Vagina (tissue), 2 donors: ENCODE data around the gene SMAD6. TPM values are rescaled to one million over a fixed set of nuclear protein-coding genes. Genes with fewer than 3 reads are reported as not detected.
"Not testable (repeated sequence)": the region's sequence is repeated elsewhere in the genome, so short reads cannot be mapped to it uniquely, and the experiment has no call there.

ENCODE experiments used
- DNase-seq, 2 donors: peaks; one replicate each; pipeline ENCODE4 v3.0.0-alpha.2; 2017; ENCODE audit errors: extremely low spot score in 2 of 2
- H3K27ac ChIP-seq: fragments of 200-600 bp; sonication (generic); one replicate; pipeline ENCODE4 v1.5.1; 2019
- H3K27me3 ChIP-seq: fragments of 200-600 bp; sonication (generic); one replicate; pipeline ENCODE4 v1.5.1; 2019
- H3K36me3 ChIP-seq, 2 donors: fragments of 200-600 bp; sonication (generic); one replicate each; pipeline ENCODE4 v1.5.1; 2017 to 2019
- H3K4me1 ChIP-seq: fragments of 200-600 bp; sonication (generic); one replicate; pipeline ENCODE4 v1.5.1; 2019
- H3K4me3 ChIP-seq, 2 donors: fragments of 200-600 bp; sonication (generic); 1 replicate in 1 of 2; 2 replicates in 1 of 2; pipeline ENCODE4 v1.5.1; 2016 to 2019
- H3K9me3 ChIP-seq: fragments of 200-600 bp; sonication (generic); one replicate; pipeline ENCODE4 v1.5.1; 2019
- CTCF ChIP-seq, 3 experiments: fragments of 450-650 bp in 2 of 3; fragments of 200-600 bp in 1 of 3; sonication (generic) in 1 of 3; IDR thresholded peaks; one replicate each; pipeline ENCODE4 v1.5.1; 2017 to 2019; ENCODE audit warnings: antibody characterized with exemption in 3 of 3, mild to moderate bottlenecking in 2 of 3, moderate library complexity in 2 of 3
- POLR2A ChIP-seq, 2 donors: fragments of 450-650 bp; IDR thresholded peaks; one replicate each; pipeline ENCODE4 v1.6.1; 2017; ENCODE audit warnings: antibody characterized with exemption in 2 of 2, mild to moderate bottlenecking in 2 of 2, moderate library complexity in 2 of 2
- POLR2AphosphoS5 ChIP-seq, 2 donors: sonication (generic); formaldehyde crosslinking; IDR thresholded peaks; one replicate each; pipeline ENCODE4 v1.9.0; 2017; ENCODE audit warnings: antibody characterized with exemption in 2 of 2, mild to moderate bottlenecking in 2 of 2, low read depth in 1 of 2; ENCODE audit not compliant: insufficient read depth in 1 of 2
- intact Hi-C: fragments of 100-400 bp; cut with DNase I; formaldehyde crosslinking; loops from one replicate; pipeline ENCODE4 v1.15.1; 2023
- total RNA-seq: library from RNA; depleted of rRNA; stranded (reverse); fragments of >200 nt; gene quantifications from one replicate; pipeline ENCODE4 v1.2.3, GENCODE V29; 2016

The SMAD6 gene
- total RNA-seq, 1 donor from 2014 or later: 28.5 TPM

- no peak for TF ChIP-seq POLR2AphosphoS5 (IDR thresholded peaks at IDR 0.05; ENCODE audit: insufficient read depth in 1 of 2, low read depth in 1 of 2)
- TF ChIP-seq CTCF (IDR thresholded peaks at IDR 0.05): no peak
- TF ChIP-seq POLR2A (IDR thresholded peaks at IDR 0.05): no peak
- DNase-seq: no peak
- H3K4me3 ChIP-seq: no peak overlapping the region
- H3K27me3 ChIP-seq: no peaks in the 10 kb centered on the region
- intact Hi-C loops: no loop called here
- H3K4me1 ChIP-seq: no peaks in the 10 kb centered on the region
- no peak overlapping the region for H3K27ac ChIP-seq
- H3K36me3 ChIP-seq: no peaks in the 10 kb centered on the region
- H3K9me3 ChIP-seq: no peaks in the 10 kb centered on the region
These were observed 124.5 kb downstream of the SMAD6 start for GRCh38 chr15:66826507-66826906.

GRCh38 chr15:66827039-66827697 is 125.1 kb downstream of the SMAD6 start:
- DNase-seq: no peak
- no peaks in the 10 kb centered on the region for H3K9me3 ChIP-seq
- H3K4me1 ChIP-seq: no peaks in the 10 kb centered on the region
- no peak for TF ChIP-seq CTCF (IDR thresholded peaks at IDR 0.05)
- no peak for TF ChIP-seq POLR2A (IDR thresholded peaks at IDR 0.05)
- TF ChIP-seq POLR2AphosphoS5 (IDR thresholded peaks at IDR 0.05; ENCODE audit: insufficient read depth in 1 of 2, low read depth in 1 of 2): no peak
- no peaks in the 10 kb centered on the region for H3K36me3 ChIP-seq
- no peak overlapping the region for H3K4me3 ChIP-seq
- no peak overlapping the region for H3K27ac ChIP-seq
- intact Hi-C loops: no loop called here
- no peaks in the 10 kb centered on the region for H3K27me3 ChIP-seq

GRCh38 chr15:66827698-66828055 is 125.6 kb downstream of the SMAD6 start:
- Histone ChIP-seq H3K27ac (no peak overlapping the region), H3K36me3 (no peaks in the 10 kb centered on the region), H3K4me1 (no peaks in the 10 kb centered on the region), H3K4me3 (no peak overlapping the region), H3K9me3 (no peaks in the 10 kb centered on the region), H3K27me3 (no peaks in the 10 kb centered on the region)
- TF ChIP-seq CTCF (IDR thresholded peaks at IDR 0.05): no peak
- TF ChIP-seq POLR2A (IDR thresholded peaks at IDR 0.05): no peak
- TF ChIP-seq POLR2AphosphoS5 (IDR thresholded peaks at IDR 0.05; ENCODE audit: insufficient read depth in 1 of 2, low read depth in 1 of 2): no peak
- intact Hi-C loops: no loop called here
- no peak for DNase-seq

- H3K36me3 ChIP-seq, DNase-seq, intact Hi-C loops, H3K9me3 ChIP-seq, H3K4me1 ChIP-seq, H3K27me3 ChIP-seq, H3K4me3 ChIP-seq, H3K27ac ChIP-seq: not testable (repeated sequence)
These were observed 126.9 kb downstream of the SMAD6 start for GRCh38 chr15:66828817-66829541.

GRCh38 chr15:66829551-66830121 is 127.6 kb downstream of the SMAD6 start:
- Histone ChIP-seq H3K4me3 (no peak overlapping the region), H3K27ac (no peak overlapping the region), H3K9me3 (no peaks in the 10 kb centered on the region), H3K36me3 (no peaks in the 10 kb centered on the region), H3K4me1 (no peaks in the 10 kb centered on the region), H3K27me3 (no peaks in the 10 kb centered on the region)
- intact Hi-C loops: no loop called here
- DNase-seq: no peak
- TF ChIP-seq POLR2AphosphoS5 (IDR thresholded peaks at IDR 0.05; ENCODE audit: insufficient read depth in 1 of 2, low read depth in 1 of 2) (no peak), CTCF (IDR thresholded peaks at IDR 0.05) (no peak), POLR2A (IDR thresholded peaks at IDR 0.05) (no peak)
